Neutrophil (primary cell): ENCODE data around the gene OBSCN.

Experiments
- H3K27ac ChIP-seq: fragments of 200-600 bp; sonication (generic); 2 replicates; pipeline ENCODE4 v1.5.1; 2016; ENCODE audit warnings: mild to moderate bottlenecking, moderate library complexity
- H3K27me3 ChIP-seq: fragments of 200-600 bp; sonication (generic); 2 replicates; pipeline ENCODE4 v1.6.0; 2016; ENCODE audit warnings: mild to moderate bottlenecking
- H3K36me3 ChIP-seq: fragments of 200-600 bp; sonication (generic); 2 replicates; pipeline ENCODE4 v1.5.1; 2017
- H3K4me1 ChIP-seq, 2 experiments: fragments of 200-600 bp in 1 of 2; sonication (generic) in 1 of 2; 1 replicate in 1 of 2; 2 replicates in 1 of 2; pipeline versions ENCODE4 v1.5.1 to v1.6.1; 2013 to 2016; ENCODE audit warnings: low read depth in 1 of 2, low read length in 1 of 2, mild to moderate bottlenecking in 1 of 2, moderate library complexity in 1 of 2; ENCODE audit not compliant: control insufficient read depth in 1 of 2, insufficient read depth in 1 of 2
- H3K4me3 ChIP-seq, 2 experiments: fragments of 200-600 bp in 1 of 2; sonication (generic) in 1 of 2; 1 replicate in 1 of 2; 2 replicates in 1 of 2; pipeline ENCODE4 v1.5.1; 2013 to 2016; ENCODE audit warnings: low read depth in 1 of 2, low read length in 1 of 2, mild to moderate bottlenecking in 1 of 2, moderate library complexity in 1 of 2
- H3K9me3 ChIP-seq: fragments of 200-600 bp; sonication (generic); 2 replicates; pipeline ENCODE4 v1.5.1; 2016
- CTCF ChIP-seq: fragments of 200-600 bp; sonication (generic); IDR thresholded peaks from 2 replicates; pipeline ENCODE4 v1.5.1; 2016; ENCODE audit warnings: antibody characterized with exemption

Gene OBSCN

GRCh38 chr1:228312136-228312764 lies 104.4 kb downstream of the OBSCN start:
- TF ChIP-seq CTCF: no peak
- H3K36me3 ChIP-seq: no peaks in the 10 kb centered on the region

GRCh38 chr1:228313536-228314277 lies 105.9 kb downstream of the OBSCN start:
- TF ChIP-seq CTCF: no peak
- no peak overlapping the region for H3K27ac ChIP-seq
- no peaks in the 10 kb centered on the region for H3K4me1 ChIP-seq
- H3K9me3 ChIP-seq: peaks cover 9% of the 10 kb centered on the region
- no peaks in the 10 kb centered on the region for H3K36me3 ChIP-seq
- no peak overlapping the region for H3K4me3 ChIP-seq
- no peaks in the 10 kb centered on the region for H3K27me3 ChIP-seq

More at GRCh38 chr1:228312136-228312764, 104.4 kb downstream of the OBSCN start:
- no peaks in the 10 kb centered on the region for H3K4me1 ChIP-seq
- no peak overlapping the region for H3K27ac ChIP-seq
- peaks cover 9% of the 10 kb centered on the region for H3K9me3 ChIP-seq
- H3K27me3 ChIP-seq: no peaks in the 10 kb centered on the region
- H3K4me3 ChIP-seq: no peak overlapping the region

GRCh38 chr1:228314315-228314657 lies 106.4 kb downstream of the OBSCN start:
- Histone ChIP-seq H3K4me1 (no peaks in the 10 kb centered on the region), H3K27me3 (no peaks in the 10 kb centered on the region), H3K36me3 (no peaks in the 10 kb centered on the region), H3K27ac (no peak overlapping the region), H3K9me3 (peaks cover 9% of the 10 kb centered on the region), H3K4me3 (no peak overlapping the region)
- no peak for TF ChIP-seq CTCF

GRCh38 chr1:228314658-228315483 lies 107.0 kb downstream of the OBSCN start:
- no peak for TF ChIP-seq CTCF
- H3K36me3 ChIP-seq: no peaks in the 10 kb centered on the region

GRCh38 chr1:228315484-228315944 lies 107.7 kb downstream of the OBSCN start:
- no peaks in the 10 kb centered on the region for H3K4me1 ChIP-seq
- peaks cover 9% of the 10 kb centered on the region for H3K9me3 ChIP-seq
- TF ChIP-seq CTCF: no peak
- H3K4me3 ChIP-seq: no peak overlapping the region
- H3K27me3 ChIP-seq: no peaks in the 10 kb centered on the region
- H3K27ac ChIP-seq: no peak overlapping the region
- no peaks in the 10 kb centered on the region for H3K36me3 ChIP-seq

More at GRCh38 chr1:228314658-228315483, 107.0 kb downstream of the OBSCN start:
- Histone ChIP-seq H3K4me3 (no peak overlapping the region), H3K4me1 (no peaks in the 10 kb centered on the region), H3K9me3 (peaks cover 9% of the 10 kb centered on the region), H3K27me3 (no peaks in the 10 kb centered on the region), H3K27ac (no peak overlapping the region)
